ENCODE measurements around the gene KRT23.

- TF ChIP-seq CTCF (IDR thresholded peaks at IDR 0.05; ENCODE audit: low read depth, low read length) (peak; percentile 65), MAX (IDR thresholded peaks at IDR 0.05; ENCODE audit: low read depth, low read length) (no peak)
These were observed 26.4 kb upstream of the KRT23 start for GRCh38 chr17:40963838-40964237.
